ENCODE measurements around the gene GPHB5.

DNA sequence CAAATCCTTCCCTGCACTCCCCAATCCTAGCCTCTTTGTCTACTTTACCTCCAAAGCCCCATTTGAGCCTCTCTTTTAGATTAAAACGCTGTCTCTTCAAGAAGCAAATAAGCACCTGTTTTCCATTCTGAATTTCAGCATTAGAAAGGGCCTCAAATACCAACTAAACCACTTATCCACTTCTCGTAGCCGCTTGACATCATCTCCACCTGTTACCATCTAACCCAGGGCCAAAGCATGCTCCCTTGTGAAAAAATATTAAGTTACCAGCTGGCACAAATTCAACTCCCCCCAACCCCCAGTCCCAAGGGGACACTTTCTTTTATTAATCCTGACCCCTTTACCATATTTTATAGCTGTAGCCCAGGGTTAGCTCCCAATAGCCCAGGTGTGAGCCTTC is 43.1 kb downstream of the GPHB5 start:
- TF ChIP-seq, protein P1, sequence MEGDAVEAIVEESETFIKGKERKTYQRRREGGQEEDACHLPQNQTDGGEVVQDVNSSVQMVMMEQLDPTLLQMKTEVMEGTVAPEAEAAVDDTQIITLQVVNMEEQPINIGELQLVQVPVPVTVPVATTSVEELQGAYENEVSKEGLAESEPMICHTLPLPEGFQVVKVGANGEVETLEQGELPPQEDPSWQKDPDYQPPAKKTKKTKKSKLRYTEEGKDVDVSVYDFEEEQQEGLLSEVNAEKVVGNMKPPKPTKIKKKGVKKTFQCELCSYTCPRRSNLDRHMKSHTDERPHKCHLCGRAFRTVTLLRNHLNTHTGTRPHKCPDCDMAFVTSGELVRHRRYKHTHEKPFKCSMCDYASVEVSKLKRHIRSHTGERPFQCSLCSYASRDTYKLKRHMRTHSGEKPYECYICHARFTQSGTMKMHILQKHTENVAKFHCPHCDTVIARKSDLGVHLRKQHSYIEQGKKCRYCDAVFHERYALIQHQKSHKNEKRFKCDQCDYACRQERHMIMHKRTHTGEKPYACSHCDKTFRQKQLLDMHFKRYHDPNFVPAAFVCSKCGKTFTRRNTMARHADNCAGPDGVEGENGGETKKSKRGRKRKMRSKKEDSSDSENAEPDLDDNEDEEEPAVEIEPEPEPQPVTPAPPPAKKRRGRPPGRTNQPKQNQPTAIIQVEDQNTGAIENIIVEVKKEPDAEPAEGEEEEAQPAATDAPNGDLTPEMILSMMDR (IDR thresholded peaks at IDR 0.05) = no peak
- no peak for TF ChIP-seq POLR2A (IDR thresholded peaks at IDR 0.05)
